Suprapubic skin (tissue), 3 donors: ENCODE results near the gene VPS50.

Source experiments
- POLR2A ChIP-seq, 2 donors: fragments of 450-650 bp; IDR thresholded peaks; one replicate each; pipeline ENCODE4 v1.6.1; 2017; ENCODE audit warnings: antibody characterized with exemption in 2 of 2, mild to moderate bottlenecking in 2 of 2, moderate library complexity in 2 of 2
- TF ChIP-seq, protein P1 (sequence below), 2 donors: fragments of 200-600 bp in 1 of 2; fragments of 450-650 bp in 1 of 2; sonication (generic) in 1 of 2; IDR thresholded peaks; one replicate each; pipeline ENCODE4 v1.5.1; 2016 to 2019; ENCODE audit warnings: antibody characterized with exemption in 2 of 2, mild to moderate bottlenecking in 1 of 2, moderate library complexity in 1 of 2

DNA sequence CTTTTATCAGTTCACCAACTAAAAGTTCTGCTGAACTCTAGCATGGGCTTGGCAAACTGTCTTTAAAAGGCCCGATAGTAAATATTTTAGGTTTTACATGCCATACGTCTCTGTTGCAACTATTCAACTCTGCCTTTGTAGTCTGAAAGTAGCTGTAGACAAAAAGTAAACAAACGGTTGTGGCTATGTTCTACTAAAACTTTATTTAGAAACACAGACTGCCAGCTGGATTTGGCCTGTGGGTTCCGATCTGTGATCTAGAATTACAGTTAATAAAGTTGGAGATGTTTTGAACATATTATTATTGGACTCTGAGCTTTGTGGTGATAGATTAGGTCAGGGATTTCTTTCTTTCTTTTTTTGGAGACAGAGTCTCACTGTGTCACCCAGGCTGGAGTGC lies 33.1 kb downstream of the VPS50 start:
- TF ChIP-seq POLR2A (IDR thresholded peaks at IDR 0.05) = no peak
- TF ChIP-seq, protein P1, sequence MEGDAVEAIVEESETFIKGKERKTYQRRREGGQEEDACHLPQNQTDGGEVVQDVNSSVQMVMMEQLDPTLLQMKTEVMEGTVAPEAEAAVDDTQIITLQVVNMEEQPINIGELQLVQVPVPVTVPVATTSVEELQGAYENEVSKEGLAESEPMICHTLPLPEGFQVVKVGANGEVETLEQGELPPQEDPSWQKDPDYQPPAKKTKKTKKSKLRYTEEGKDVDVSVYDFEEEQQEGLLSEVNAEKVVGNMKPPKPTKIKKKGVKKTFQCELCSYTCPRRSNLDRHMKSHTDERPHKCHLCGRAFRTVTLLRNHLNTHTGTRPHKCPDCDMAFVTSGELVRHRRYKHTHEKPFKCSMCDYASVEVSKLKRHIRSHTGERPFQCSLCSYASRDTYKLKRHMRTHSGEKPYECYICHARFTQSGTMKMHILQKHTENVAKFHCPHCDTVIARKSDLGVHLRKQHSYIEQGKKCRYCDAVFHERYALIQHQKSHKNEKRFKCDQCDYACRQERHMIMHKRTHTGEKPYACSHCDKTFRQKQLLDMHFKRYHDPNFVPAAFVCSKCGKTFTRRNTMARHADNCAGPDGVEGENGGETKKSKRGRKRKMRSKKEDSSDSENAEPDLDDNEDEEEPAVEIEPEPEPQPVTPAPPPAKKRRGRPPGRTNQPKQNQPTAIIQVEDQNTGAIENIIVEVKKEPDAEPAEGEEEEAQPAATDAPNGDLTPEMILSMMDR (IDR thresholded peaks at IDR 0.05) = no peak
